Astrocyte of the cerebellum (primary cell): Measurements from ENCODE around the gene CFHR2.
"Not testable (repeated sequence)": the region's sequence is repeated elsewhere in the genome, so short reads cannot be mapped to it uniquely, and the experiment has no call there.

Experiments used
- DNase-seq: peaks from one replicate; pipeline ENCODE4 v3.0.0-alpha.2; 2011; ENCODE audit warnings: low read depth
- H3K4me3 ChIP-seq: 2 replicates; pipeline ENCODE4 v1.5.1; 2011; ENCODE audit warnings: mild to moderate bottlenecking, low read depth, low read length, moderate library complexity
- in situ Hi-C: cut with HindIII; loops from 2 replicates; pipeline ENCODE4 v1.10.0; 2017; ENCODE audit warnings: low sequenced_read_pairs
- TF ChIP-seq, protein P1 (sequence below): IDR thresholded peaks from 2 replicates; pipeline ENCODE4 v1.5.1; 2012; ENCODE audit warnings: low read length, low read depth, moderate library complexity, mild to moderate bottlenecking; ENCODE audit errors: missing control alignments

CFHR2 gene

DNA sequence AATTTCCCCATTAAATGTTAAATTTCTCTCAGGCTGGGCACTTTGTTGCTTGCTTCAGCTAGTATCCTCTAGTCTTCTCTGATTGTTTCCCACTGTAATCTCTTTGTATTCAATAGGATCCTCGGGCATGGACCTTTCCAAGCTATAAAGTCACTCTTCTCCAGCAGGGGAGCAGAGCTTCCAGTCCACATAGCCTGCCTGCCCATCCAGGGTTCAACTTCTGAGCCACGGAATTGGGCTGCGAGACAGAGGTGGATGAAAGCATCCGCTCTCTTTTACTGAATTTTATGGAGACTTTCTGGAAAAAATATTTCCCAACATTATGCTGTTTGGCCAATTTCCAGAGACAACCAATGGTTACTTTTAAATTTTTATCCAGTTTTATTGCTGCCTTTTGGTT lies 32.7 kb downstream of the CFHR2 start:
- TF ChIP-seq, protein P1, sequence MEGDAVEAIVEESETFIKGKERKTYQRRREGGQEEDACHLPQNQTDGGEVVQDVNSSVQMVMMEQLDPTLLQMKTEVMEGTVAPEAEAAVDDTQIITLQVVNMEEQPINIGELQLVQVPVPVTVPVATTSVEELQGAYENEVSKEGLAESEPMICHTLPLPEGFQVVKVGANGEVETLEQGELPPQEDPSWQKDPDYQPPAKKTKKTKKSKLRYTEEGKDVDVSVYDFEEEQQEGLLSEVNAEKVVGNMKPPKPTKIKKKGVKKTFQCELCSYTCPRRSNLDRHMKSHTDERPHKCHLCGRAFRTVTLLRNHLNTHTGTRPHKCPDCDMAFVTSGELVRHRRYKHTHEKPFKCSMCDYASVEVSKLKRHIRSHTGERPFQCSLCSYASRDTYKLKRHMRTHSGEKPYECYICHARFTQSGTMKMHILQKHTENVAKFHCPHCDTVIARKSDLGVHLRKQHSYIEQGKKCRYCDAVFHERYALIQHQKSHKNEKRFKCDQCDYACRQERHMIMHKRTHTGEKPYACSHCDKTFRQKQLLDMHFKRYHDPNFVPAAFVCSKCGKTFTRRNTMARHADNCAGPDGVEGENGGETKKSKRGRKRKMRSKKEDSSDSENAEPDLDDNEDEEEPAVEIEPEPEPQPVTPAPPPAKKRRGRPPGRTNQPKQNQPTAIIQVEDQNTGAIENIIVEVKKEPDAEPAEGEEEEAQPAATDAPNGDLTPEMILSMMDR = no peak
- DNase-seq = no peak
- in situ Hi-C loops = no loop called here
- H3K4me3 ChIP-seq = no peak overlapping the region

DNA sequence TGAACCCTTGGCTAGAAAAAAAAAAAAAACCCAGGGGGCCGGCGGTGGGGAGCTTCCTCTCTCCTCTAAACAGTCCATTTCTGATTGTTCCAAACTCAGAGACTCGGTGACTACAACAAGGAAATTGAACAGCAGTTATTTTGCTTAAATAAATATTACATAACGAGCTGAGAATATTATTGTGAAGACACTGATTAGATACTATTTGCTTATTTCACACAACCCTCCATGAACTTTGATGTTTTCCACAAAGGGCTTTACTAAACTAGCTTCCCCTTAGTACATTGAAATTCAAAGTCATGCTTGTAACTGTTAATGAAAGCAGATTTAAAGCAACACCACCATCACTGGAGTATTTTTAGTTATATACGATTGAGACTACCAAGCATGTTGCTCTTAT lies 33.7 kb downstream of the CFHR2 start, which contains the start of gene CFHR5:
TSS of gene CFHR5 (plus strand) at position 279 of the 400 bp plus-strand sequence. CDS start at position 388, 109 bp downstream.
- H3K4me3 ChIP-seq = no peak within 1 kb of the TSS
- DNase-seq = no peak
- TF ChIP-seq, protein P1 = no peak
- in situ Hi-C loops = no loop called here

DNA sequence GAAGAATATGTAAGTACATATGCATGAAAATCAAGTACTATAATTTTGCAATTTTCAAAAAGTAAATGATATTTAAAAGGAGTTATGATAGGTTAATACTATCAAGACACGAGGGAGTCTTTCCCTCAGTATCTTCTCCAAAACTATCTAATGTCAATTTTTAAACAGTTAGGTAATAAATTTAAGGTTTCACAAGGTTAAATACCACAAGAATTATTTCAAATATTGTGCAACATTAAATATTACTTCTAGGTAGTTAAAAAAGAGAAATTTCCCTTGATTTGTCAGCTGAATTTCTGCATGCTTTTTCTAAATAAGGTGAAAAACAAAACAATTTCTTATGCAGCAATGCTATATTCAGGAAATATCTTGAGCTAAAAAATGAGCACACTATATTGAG lies 37.3 kb downstream of the CFHR2 start:
- no peak for DNase-seq
- TF ChIP-seq, protein P1 = no peak
- in situ Hi-C loops = no loop called here
- no peak overlapping the region for H3K4me3 ChIP-seq

DNA sequence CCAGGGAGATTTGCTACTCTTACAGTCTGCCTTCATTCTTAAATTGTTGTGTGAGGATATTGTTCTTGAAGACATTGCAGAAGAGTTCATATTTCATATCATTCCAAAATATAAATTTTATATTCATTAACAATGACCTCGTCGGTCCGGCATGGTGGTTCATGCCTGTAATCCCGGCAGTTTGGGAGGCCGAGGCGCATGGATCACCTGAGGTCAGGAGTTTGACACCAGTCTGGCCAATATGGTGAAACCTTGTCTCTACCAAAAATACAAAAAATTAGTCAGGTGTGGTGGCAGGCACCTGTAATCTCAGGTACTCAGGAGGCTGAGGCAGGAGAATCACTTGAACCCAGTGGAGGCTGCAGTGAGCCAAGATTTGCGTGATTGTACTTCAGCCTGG lies 38.7 kb downstream of the CFHR2 start:
- H3K4me3 ChIP-seq, in situ Hi-C loops, DNase-seq: not testable (repeated sequence)

DNA sequence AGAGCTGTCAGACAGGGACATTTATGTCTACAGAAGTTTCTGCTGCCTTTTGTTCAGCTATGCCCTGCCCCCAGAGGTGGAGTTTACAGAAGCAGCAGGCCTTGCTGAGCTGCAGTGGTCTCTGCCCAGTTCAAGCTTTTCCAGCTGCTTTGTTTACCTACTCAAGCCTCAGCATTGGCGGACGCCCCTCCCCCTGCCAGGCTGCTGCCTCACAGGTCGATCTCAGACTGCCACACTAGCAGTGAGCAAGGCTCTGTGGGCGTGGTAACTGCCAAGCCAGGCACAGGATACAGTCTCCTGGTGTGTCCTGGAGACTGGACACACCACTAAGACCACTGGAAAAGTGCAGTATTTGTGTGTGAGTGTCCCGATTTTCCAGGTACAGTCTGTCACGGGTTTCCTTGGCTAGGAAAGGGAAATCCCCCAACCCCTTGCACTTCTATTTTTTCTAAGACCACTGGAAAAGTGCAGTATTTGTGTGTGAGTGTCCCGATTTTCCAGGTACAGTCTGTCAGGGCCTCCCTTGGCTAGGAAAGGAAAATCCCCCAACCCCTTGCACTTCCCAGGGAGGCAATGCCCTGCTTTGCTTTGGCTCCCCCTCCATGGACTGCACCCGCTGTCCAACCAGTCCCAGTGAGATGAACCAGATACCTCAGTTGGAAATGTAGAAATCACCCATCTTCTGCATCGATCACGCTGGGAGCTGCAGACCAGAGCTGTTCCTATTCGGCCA lies 48.5 kb downstream of the CFHR2 start:
- in situ Hi-C loops, H3K4me3 ChIP-seq, DNase-seq: not testable (repeated sequence)

DNA sequence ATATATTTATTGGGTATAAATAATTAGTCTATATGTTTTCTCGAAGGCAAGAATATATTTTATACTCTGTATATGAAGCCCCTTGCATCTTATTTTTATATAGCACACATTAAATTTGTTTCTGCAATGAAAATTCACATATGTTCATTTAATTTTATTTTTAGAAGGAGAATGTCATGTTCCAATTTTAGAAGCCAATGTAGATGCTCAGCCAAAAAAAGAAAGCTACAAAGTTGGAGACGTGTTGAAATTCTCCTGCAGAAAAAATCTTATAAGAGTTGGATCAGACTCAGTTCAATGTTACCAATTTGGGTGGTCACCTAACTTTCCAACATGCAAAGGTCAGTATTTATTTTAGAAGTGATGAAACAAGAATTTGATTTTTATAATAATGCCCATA lies 50.4 kb downstream of the CFHR2 start:
- no peak overlapping the region for H3K4me3 ChIP-seq
- no peak for DNase-seq
- in situ Hi-C loops = no loop called here
- TF ChIP-seq, protein P1 = no peak

DNA sequence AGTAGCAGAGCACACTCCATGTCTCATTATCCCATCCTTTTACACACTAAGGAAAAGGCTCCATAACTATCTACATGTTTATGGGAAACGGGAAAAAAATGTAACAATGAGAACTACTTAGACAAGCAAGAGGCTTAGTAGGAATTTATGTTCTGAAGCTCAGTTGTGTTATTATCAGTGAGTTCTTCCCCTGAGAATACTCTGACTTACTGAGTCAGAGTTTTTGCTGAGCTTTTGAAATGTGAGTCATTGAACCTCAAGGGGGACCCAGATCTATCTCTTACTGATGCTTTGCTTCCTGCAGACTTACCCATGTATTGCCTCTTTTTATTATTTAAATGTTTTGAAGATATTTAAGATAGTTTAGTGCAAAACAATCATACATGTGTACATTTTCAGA lies 53.9 kb downstream of the CFHR2 start:
- H3K4me3 ChIP-seq = no peak overlapping the region
- in situ Hi-C loops = no loop called here
- DNase-seq = no peak
- TF ChIP-seq, protein P1 = no peak

DNA sequence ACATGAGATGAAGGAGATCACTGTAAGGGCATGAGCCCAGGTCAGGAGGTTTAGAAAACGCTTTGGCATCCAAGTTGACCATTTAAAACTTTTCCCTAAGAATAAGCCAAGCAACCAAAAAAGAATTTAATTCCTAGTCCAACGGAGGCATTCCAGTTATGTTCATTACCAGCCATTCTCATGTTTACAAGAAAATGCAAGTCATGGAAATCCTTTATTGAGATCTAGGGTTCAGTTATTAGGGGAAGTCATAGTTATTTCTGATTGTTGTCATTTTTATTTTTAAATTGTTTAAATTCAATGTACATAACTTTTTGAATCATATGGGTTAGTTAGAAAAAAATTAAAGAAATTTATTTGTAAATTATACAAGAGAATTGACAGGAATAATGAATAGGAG lies 58.3 kb downstream of the CFHR2 start:
- TF ChIP-seq, protein P1 = no peak
- H3K4me3 ChIP-seq = no peak overlapping the region
- in situ Hi-C loops = no loop called here
- DNase-seq = no peak
